MCF 10A (cell line): Measurements from ENCODE around the gene MDM2. TPM values are rescaled to one million over a fixed set of nuclear protein-coding genes. Genes with fewer than 3 reads are reported as not detected.

Experiments
- BruUV-seq: library from RNA; stranded (reverse); fragments of 400-500 nt; replicated peaks from 2 replicates; lab custom pipeline; 2021; lab: Mats Ljungman, UMichigan
- CTCF ChIA-PET: fragments of 300-600 bp; sonication (Branson Sonifier 250); formaldehyde crosslinking; extraction: SDS; loops from one replicate; lab custom pipeline; 2021; ENCODE audit warnings: antibody characterized with exemption, inconsistent platforms; lab: Yijun Ruan, JAX
- POLR2A ChIA-PET: fragments of 300-600, 350-650 bp; sonication (Branson Sonifier 250); formaldehyde crosslinking; extraction: SDS; loops from one replicate; lab custom pipeline; 2020; ENCODE audit warnings: antibody characterized with exemption, inconsistent platforms; lab: Yijun Ruan, JAX
- DNase-seq: peaks from one replicate; pipeline ENCODE4 v3.0.0-alpha.2; 2018; ENCODE audit not compliant: unreplicated experiment
- H3K27ac Mint-ChIP-seq: one replicate; pipeline ENCODE4 v1.8.0; 2022; ENCODE audit warnings: mild to moderate bottlenecking, low read depth, mixed read lengths; ENCODE audit not compliant: unreplicated experiment
- H3K27me3 Mint-ChIP-seq: one replicate; pipeline ENCODE4 v1.8.0; 2022; ENCODE audit warnings: mixed read lengths; ENCODE audit not compliant: insufficient read depth, unreplicated experiment
- H3K36me3 Mint-ChIP-seq: one replicate; pipeline ENCODE4 v1.8.0; 2022; ENCODE audit warnings: mild to moderate bottlenecking, moderate library complexity, mixed read lengths; ENCODE audit not compliant: insufficient read depth, unreplicated experiment
- H3K4me1 Mint-ChIP-seq: one replicate; pipeline ENCODE4 v1.8.0; 2022; ENCODE audit warnings: mixed read lengths; ENCODE audit not compliant: insufficient read depth, unreplicated experiment
- H3K4me3 Mint-ChIP-seq: one replicate; pipeline ENCODE4 v1.8.0; 2022; ENCODE audit warnings: mild to moderate bottlenecking, moderate library complexity, mixed read lengths; ENCODE audit not compliant: unreplicated experiment
- H3K9me3 Mint-ChIP-seq: one replicate; pipeline ENCODE4 v1.8.0; 2022; ENCODE audit warnings: mixed read lengths; ENCODE audit not compliant: unreplicated experiment
- CTCF ChIP-seq: fragments of 200-600 bp; IDR thresholded peaks from one replicate; pipeline ENCODE4 v1.8.0; 2022; ENCODE audit warnings: antibody characterized with exemption, mild to moderate bottlenecking; ENCODE audit not compliant: unreplicated experiment
- intact Hi-C: fragments of 100-400 bp; cut with micrococcal nuclease; formaldehyde crosslinking; loops from 2 replicates; pipeline ENCODE4 v1.14.1; 2022
- total RNA-seq: library from RNA; stranded (reverse); gene quantifications from 2 replicates; pipeline ENCODE4 v1.2.3, GENCODE V29; 2022

Gene MDM2
- total RNA-seq, 1 experiment from 2014 or later, result 383 TPM

- no TSS peak for BruUV-seq
- peak overlapping the region; percentile 97 for H3K27ac Mint-ChIP-seq
- ChIA-PET POLR2A (interaction anchor here (0.7 to 9.9 kb wide), 7 partner anchors 8 to 42 kb away, joined by 3 to 185 read pairs (median 9); partner anchors contain the start of genes MDM2 and SLC35E3), CTCF (interaction anchor here (0.7 to 1.5 kb wide), 3 partner anchors 7 to 121 kb away, joined by 3 to 4 read pairs (median 4); no protein-coding TSS in a partner anchor)
- H3K4me3 Mint-ChIP-seq, result no peak overlapping the region
- no peaks in the 10 kb centered on the region for H3K27me3 Mint-ChIP-seq
- H3K9me3 Mint-ChIP-seq, result no peaks in the 10 kb centered on the region
- no peak for TF ChIP-seq CTCF
- DNase-seq, result no peak
- peaks cover 35% of the 10 kb centered on the region for H3K4me1 Mint-ChIP-seq
- intact Hi-C loops, result no loop called here
- H3K36me3 Mint-ChIP-seq, result no peaks in the 10 kb centered on the region
These were observed 19.3 kb upstream of the MDM2 start for GRCh38 chr12:68788554-68789143.

- H3K4me3 Mint-ChIP-seq, result no peak overlapping the region
- TF ChIP-seq CTCF, result no peak
These were observed 18.7 kb upstream of the MDM2 start for GRCh38 chr12:68789144-68789878.

GRCh38 chr12:68790081-68790951 is 17.7 kb upstream of the MDM2 start:
- no TSS peak for BruUV-seq
- Mint-ChIP-seq H3K27me3 (no peaks in the 10 kb centered on the region), H3K36me3 (no peaks in the 10 kb centered on the region), H3K4me1 (peaks cover 24% of the 10 kb centered on the region), H3K4me3 (no peak overlapping the region), H3K27ac (no peak overlapping the region), H3K9me3 (no peaks in the 10 kb centered on the region)
- intact Hi-C loops, result no loop called here
- TF ChIP-seq CTCF, result no peak
- ChIA-PET POLR2A (interaction anchor here (0.7 to 9.9 kb wide), 4 partner anchors 10 to 44 kb away, joined by 3 to 185 read pairs (median 6); partner anchors contain the start of genes MDM2 and SLC35E3), CTCF (interaction anchor here (0.5 to 0.6 kb wide), 2 partner anchors 26 to 43 kb away, joined by 3 read pairs; no protein-coding TSS in a partner anchor)
- DNase-seq, result no peak

More at GRCh38 chr12:68789144-68789878, 18.7 kb upstream of the MDM2 start:
- DNase-seq, result no peak
- no peaks in the 10 kb centered on the region for H3K9me3 Mint-ChIP-seq
- POLR2A ChIA-PET, result interaction anchor here (0.7 to 9.9 kb wide), 4 partner anchors 11 to 43 kb away, joined by 3 to 185 read pairs (median 3); partner anchors contain the start of genes MDM2 and SLC35E3
- H3K36me3 Mint-ChIP-seq, result no peaks in the 10 kb centered on the region
- CTCF ChIA-PET, result no interaction called here
- H3K4me1 Mint-ChIP-seq, result peaks cover 29% of the 10 kb centered on the region
- peak overlapping the region; percentile 63 for H3K27ac Mint-ChIP-seq
- H3K27me3 Mint-ChIP-seq, result no peaks in the 10 kb centered on the region
- no TSS peak for BruUV-seq
- intact Hi-C loops, result no loop called here
